GM18520 (cell line): ENCODE data around the gene NINL.
"Not testable (repeated sequence)": the region's sequence is repeated elsewhere in the genome, so short reads cannot be mapped to it uniquely, and the experiment has no call there.

Source experiments
- ATAC-seq: cut with Tn5 transposase; IDR thresholded peaks from one replicate; pipeline ENCODE4 v1.9.1; 2021; ENCODE audit not compliant: unreplicated experiment

Gene NINL

GRCh38 chr20:25592135-25592852 lies 7.0 kb upstream of the NINL start:
- no peak for ATAC-seq

DNA sequence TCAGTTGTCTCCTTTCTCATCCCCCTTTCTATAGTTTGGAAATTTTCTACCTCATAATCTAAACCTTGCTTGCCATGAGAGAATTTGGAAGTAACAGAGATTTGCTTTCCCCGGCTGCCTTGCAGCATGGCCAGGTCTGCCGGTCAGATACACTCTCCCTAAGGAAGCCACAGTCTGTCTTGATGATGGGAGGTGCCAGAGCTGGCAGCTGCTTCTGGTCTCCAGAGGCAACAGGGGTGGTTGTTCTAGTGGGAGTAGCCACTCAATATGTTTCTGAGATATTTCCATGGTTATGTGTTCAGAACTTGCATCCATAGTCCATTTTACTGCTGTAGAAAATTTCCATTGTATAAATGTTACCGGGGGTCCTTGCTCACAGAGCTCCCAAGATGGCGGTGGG lies 5.4 kb upstream of the NINL start:
- not testable (repeated sequence) for ATAC-seq

DNA sequence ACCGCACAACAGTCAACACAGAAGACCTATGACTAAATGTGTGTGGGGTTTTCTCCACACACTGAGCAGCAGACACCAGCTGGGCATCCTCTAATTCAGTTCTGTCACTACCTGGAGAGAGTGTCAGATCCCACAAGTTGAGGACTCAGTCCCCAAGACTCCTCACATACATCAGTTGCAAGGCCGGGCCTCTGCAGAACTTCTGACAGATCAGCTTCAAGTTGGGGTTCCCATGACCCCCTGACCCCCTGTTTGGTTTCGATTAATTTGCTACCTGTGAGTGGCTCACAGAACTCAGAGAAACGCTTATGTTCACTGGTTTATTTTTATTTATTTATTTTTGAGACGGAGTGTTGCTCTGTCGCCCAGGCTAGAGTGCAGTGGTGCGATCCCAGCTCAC lies 3.2 kb upstream of the NINL start:
- no peak for ATAC-seq

- no peak for ATAC-seq
Measured at GRCh38 chr20:25587536-25587935, 2.2 kb upstream of the NINL start.

GRCh38 chr20:25586877-25587276 lies 1.5 kb upstream of the NINL start:
- no peak for ATAC-seq

GRCh38 chr20:25583607-25584006 lies 1.7 kb downstream of the NINL start:
- ATAC-seq: not testable (repeated sequence)

- ATAC-seq: no peak
Measured at GRCh38 chr20:25580711-25581110, 4.6 kb downstream of the NINL start.

DNA sequence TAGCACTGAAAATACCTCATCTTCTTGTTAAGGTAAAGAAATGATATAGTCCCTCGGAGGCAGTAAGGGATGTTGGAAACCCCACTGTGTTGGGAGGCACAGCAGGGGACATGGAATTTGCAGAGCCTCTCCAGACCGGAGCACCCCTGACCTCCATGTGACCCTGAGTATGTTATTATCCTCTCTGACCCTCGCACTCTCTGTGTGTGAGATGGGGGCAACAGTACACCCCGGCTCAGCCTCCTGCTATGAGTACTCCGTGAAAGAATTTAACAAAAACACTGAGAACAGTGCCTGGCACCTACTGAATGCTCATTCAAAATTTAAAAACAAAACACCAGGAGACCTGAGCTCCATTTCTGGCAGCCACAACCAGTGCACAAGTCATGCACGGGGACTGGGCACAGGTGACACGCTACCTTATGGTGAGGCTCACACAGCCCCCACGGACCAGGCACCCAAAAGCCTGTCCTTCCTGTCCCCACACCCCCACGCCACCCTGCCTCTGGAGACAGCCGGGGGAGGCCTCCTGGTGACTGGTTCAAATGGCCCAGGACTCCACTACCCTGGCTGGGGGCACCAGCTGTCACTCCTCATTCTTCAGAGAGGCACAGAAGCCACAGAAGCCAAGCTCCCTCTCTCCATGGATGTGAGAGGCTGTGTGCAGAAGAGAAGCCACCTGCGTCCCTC lies 6.1 kb downstream of the NINL start:
- ATAC-seq: no peak

GRCh38 chr20:25576783-25577530 lies 8.4 kb downstream of the NINL start:
- no peak for ATAC-seq

DNA sequence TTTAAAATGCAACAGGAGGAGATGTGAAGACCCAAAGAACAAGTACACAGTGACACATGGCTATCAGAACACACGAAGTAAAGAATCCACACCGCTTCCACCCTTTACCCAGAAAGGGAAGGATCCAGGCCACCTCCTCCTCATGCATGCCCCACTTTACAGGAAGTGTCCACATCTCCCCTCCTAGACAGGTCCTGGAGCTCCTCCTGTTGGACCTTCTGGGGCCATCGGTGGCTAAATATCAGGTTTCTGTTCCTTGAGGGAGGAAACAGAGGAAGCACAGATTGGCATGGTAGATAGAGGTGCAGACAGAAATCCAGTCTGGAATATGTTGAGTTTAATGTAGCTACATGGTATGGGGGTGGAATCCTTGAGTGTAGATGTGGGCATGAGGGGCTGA lies 10.9 kb downstream of the NINL start:
- ATAC-seq: no peak

- ATAC-seq: no peak
Measured at GRCh38 chr20:25573288-25574251, 11.8 kb downstream of the NINL start.

GRCh38 chr20:25571817-25572216 lies 13.5 kb downstream of the NINL start:
- ATAC-seq: no peak

- ATAC-seq: no peak
Measured at GRCh38 chr20:25571240-25571639, 14.1 kb downstream of the NINL start.

DNA sequence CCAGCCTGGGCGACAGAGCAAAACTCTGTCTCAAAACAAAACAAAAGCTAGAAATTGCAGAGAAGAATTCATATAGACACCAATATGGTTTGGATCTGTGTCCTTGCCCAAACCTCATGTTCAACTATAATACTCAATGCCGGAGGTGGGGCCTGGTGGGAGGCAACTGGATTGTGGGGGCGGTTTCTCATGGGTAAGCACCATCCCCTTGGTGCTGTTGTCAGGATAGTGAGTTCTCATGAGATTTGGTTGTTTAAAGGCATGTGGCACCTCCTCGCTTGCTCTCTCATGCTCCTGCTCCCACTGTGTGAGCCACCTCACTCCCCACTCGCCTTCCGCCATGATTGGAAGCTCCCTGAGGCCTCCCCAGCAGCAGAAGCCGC lies 15.2 kb downstream of the NINL start:
- no peak for ATAC-seq

GRCh38 chr20:25567286-25567685 lies 18.0 kb downstream of the NINL start:
- ATAC-seq: no peak

DNA sequence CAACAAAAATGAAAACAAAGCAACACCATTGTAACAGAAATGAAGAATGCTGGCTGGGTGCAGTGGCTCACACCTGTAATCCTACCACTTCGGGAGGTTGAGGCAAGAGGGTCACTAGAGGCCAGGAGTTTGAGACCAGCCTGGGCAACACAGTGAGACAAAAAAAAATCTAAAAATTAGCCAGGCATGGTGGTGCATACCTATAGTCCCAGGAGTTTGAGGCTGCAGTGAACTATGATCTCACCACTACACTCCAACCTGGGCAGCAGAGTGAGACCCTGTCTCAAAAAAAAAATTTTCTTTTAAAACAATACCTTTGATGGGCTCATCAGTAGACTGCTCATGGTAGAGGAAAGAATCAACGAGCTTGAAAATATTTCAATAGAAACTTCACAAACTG lies 18.5 kb downstream of the NINL start:
- ATAC-seq: no peak

DNA sequence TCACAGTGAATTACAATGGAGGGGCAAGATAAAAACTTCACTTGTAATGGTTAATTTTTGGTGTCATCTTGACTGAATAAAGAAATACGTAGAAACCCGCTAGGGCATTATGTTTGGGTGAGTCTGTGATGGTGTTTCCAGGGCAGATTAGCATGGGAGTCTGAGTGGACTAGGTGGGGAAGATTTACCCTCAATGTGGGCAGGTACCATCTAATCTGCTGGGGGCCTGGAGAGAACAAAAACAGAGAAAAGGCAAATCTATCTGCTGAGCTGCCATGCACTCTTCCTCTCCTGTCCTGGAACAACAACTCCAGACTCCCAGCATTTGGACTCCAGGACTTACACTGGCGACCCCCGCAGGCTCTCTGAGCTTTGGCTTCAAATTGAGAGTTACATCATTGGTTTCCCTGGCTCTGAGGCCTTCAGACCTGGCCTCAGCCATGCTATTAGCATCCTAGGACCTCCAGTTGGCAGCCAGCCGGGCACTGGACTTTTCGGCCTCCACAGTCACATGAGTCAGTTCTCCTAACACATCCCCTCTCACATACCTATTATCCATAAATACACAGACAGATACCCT lies 19.7 kb downstream of the NINL start:
- no peak for ATAC-seq

GRCh38 chr20:25563876-25564275 lies 21.5 kb downstream of the NINL start:
- no peak for ATAC-seq

GRCh38 chr20:25563362-25563761 lies 22.0 kb downstream of the NINL start:
- no peak for ATAC-seq

DNA sequence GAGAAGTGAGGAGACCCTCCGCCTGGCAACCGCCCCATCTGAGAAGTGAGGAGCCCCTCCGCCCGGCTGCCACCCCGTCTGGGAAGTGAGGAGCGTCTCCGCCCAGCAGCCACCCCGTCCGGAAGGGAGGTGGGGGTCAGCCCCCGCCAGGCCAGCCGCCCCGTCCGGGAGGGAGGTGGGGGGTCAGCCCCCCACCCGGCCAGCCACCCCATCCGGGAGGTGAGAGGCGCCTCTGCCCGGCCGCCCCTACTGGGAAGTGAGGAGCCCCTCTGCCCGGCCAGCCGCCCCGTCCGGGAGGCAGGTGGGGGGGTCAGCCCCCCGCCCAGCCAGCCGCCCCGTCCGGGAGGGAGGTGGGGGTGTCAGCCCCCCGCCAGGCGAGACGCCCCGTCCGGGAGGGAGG lies 23.6 kb downstream of the NINL start:
- ATAC-seq: not testable (repeated sequence)
